WTC11 (cell line): ENCODE results near the gene CORO6.

ENCODE experiments used
- KAT7 ChIP-seq: sonication (generic); formaldehyde crosslinking; IDR thresholded peaks from 2 replicates; pipeline ENCODE4 v1.8.1; 2023; ENCODE audit warnings: missing genetic modification reagents, mild to moderate bottlenecking, borderline replicate concordance
- TF ChIP-seq, protein P1 (sequence below): fragments of 200-600 bp; IDR thresholded peaks from 2 replicates; pipeline ENCODE4 v1.8.0; 2022; ENCODE audit warnings: antibody characterized with exemption

DNA sequence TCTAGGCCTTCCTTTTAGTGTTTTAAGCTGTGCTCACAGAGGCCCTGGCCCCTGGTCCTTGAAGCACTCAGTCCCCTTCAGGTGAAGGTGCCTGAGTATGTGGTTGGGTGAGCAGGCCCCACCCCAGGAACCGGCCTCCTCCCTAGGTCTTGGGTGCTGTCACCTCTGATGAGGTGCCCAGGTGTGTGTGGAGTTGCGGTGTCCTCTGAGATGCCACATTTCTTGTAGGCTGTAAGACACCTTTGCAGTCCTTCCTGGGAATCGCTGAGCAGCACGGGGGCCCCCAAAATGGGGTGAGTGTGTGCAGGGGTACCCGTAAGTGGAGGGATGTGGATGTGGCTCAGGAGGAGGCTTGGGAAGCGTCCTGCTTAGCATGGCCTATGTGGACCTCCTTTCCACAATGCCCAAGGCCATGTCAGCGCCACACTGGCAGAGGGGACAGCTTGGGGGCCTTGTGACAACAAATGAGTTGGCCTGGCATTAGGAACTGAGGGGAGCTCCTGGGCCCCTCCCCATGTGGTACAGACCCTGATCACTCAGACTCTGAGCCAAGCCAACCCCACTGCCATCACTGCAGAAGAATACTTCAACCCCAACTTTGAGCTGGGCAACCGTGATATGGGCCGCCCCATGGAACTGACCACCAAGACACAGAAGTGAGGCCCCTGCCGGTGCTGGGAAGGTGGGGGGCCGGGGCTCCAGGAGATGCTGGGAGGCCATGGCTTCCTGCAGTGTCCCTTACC, 11.2 kb downstream of the CORO6 start:
- no peak for TF ChIP-seq KAT7 (CRISPR knock-in tag)
- TF ChIP-seq, protein P1, sequence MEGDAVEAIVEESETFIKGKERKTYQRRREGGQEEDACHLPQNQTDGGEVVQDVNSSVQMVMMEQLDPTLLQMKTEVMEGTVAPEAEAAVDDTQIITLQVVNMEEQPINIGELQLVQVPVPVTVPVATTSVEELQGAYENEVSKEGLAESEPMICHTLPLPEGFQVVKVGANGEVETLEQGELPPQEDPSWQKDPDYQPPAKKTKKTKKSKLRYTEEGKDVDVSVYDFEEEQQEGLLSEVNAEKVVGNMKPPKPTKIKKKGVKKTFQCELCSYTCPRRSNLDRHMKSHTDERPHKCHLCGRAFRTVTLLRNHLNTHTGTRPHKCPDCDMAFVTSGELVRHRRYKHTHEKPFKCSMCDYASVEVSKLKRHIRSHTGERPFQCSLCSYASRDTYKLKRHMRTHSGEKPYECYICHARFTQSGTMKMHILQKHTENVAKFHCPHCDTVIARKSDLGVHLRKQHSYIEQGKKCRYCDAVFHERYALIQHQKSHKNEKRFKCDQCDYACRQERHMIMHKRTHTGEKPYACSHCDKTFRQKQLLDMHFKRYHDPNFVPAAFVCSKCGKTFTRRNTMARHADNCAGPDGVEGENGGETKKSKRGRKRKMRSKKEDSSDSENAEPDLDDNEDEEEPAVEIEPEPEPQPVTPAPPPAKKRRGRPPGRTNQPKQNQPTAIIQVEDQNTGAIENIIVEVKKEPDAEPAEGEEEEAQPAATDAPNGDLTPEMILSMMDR = no peak
